Mucosa of stomach (tissue), 1 donor: ENCODE data around the gene DHX57.
A peak's percentile ranks its signal among the peaks of the same experiment; 100 is the strongest.
"Not testable (repeated sequence)": the region's sequence is repeated elsewhere in the genome, so short reads cannot be mapped to it uniquely, and the experiment has no call there.

Experiments
- H3K27me3 ChIP-seq: one replicate; pipeline ENCODE4 v1.7.0; 2013; ENCODE audit warnings: mild to moderate bottlenecking, low read length; ENCODE audit not compliant: control insufficient read depth, insufficient read depth
- H3K36me3 ChIP-seq: one replicate; pipeline ENCODE4 v1.7.0; 2013; ENCODE audit warnings: low read length; ENCODE audit not compliant: control insufficient read depth, insufficient read depth
- H3K4me1 ChIP-seq: one replicate; pipeline ENCODE4 v1.7.0; 2013; ENCODE audit warnings: mild to moderate bottlenecking, low read length; ENCODE audit not compliant: control insufficient read depth, insufficient read depth
- H3K4me3 ChIP-seq: one replicate; pipeline ENCODE4 v1.7.0; 2013; ENCODE audit warnings: low read length
- H3K9ac ChIP-seq: one replicate; pipeline ENCODE4 v1.7.0; 2013; ENCODE audit warnings: mild to moderate bottlenecking, low read length, moderate library complexity
- H3K9me3 ChIP-seq: one replicate; pipeline ENCODE4 v1.7.0; 2013; ENCODE audit warnings: mild to moderate bottlenecking, low read length, moderate library complexity; ENCODE audit not compliant: control insufficient read depth
- donor health status: Pancreatic carcinoma.

The DHX57 gene

GRCh38 chr2:38792321-38792720 lies 83.4 kb downstream of the DHX57 start:
- H3K4me1 ChIP-seq, result peaks cover 18% of the 10 kb centered on the region
- H3K36me3 ChIP-seq, H3K9ac ChIP-seq, H3K9me3 ChIP-seq, H3K27me3 ChIP-seq, H3K4me3 ChIP-seq: not testable (repeated sequence)

- Histone ChIP-seq H3K4me3 (no peak overlapping the region), H3K9me3 (no peaks in the 10 kb centered on the region), H3K27me3 (no peaks in the 10 kb centered on the region), H3K36me3 (no peaks in the 10 kb centered on the region), H3K9ac (no peak overlapping the region), H3K4me1 (peaks cover 18% of the 10 kb centered on the region)
Measured at GRCh38 chr2:38791744-38792143, 84.0 kb downstream of the DHX57 start.

- no peak overlapping the region for H3K4me3 ChIP-seq
- no peaks in the 10 kb centered on the region for H3K9me3 ChIP-seq
- peaks cover 22% of the 10 kb centered on the region for H3K4me1 ChIP-seq
- no peaks in the 10 kb centered on the region for H3K36me3 ChIP-seq
- H3K27me3 ChIP-seq, result no peaks in the 10 kb centered on the region
- H3K9ac ChIP-seq, result no peak overlapping the region
Measured at GRCh38 chr2:38789691-38790090, 86.0 kb downstream of the DHX57 start.

DNA sequence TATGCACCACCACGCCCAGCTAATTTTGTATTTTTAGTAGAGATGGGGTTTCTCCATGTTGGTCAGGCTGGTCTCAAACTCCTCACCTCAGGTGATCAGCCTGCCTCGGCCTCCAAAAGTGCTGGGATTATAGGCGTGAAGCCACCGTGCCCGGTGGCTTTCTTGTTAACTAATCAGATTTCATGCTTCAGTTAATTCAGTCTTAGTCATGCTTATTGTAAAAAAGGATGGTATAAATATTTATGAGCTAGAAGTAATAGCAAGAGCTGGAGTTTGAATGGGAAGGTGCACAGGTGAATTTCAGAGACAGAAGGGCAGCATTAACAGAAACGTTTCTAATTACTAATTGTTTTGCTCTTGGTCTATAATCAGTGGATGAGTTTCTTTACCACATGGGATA lies 87.4 kb downstream of the DHX57 start:
- no peak overlapping the region for H3K4me3 ChIP-seq
- no peaks in the 10 kb centered on the region for H3K9me3 ChIP-seq
- H3K4me1 ChIP-seq, result peaks cover 18% of the 10 kb centered on the region
- H3K27me3 ChIP-seq, result no peaks in the 10 kb centered on the region
- H3K9ac ChIP-seq, result no peak overlapping the region
- H3K36me3 ChIP-seq, result no peaks in the 10 kb centered on the region

GRCh38 chr2:38783586-38783985 lies 92.1 kb downstream of the DHX57 start:
- Histone ChIP-seq H3K9ac (no peak overlapping the region), H3K27me3 (no peaks in the 10 kb centered on the region)

GRCh38 chr2:38778687-38779082 lies 97.0 kb downstream of the DHX57 start:
- no peaks in the 10 kb centered on the region for H3K36me3 ChIP-seq
- H3K4me3 ChIP-seq, result peak overlapping the region; percentile 60
- no peaks in the 10 kb centered on the region for H3K9me3 ChIP-seq
- no peaks in the 10 kb centered on the region for H3K27me3 ChIP-seq
- H3K9ac ChIP-seq, result peak overlapping the region; percentile 77
- peaks cover 4% of the 10 kb centered on the region for H3K4me1 ChIP-seq

More at GRCh38 chr2:38783586-38783985, 92.1 kb downstream of the DHX57 start:
- H3K9me3 ChIP-seq, result no peaks in the 10 kb centered on the region
- H3K36me3 ChIP-seq, result no peaks in the 10 kb centered on the region
- H3K4me1 ChIP-seq, result peaks cover 13% of the 10 kb centered on the region
- no peak overlapping the region for H3K4me3 ChIP-seq

DNA sequence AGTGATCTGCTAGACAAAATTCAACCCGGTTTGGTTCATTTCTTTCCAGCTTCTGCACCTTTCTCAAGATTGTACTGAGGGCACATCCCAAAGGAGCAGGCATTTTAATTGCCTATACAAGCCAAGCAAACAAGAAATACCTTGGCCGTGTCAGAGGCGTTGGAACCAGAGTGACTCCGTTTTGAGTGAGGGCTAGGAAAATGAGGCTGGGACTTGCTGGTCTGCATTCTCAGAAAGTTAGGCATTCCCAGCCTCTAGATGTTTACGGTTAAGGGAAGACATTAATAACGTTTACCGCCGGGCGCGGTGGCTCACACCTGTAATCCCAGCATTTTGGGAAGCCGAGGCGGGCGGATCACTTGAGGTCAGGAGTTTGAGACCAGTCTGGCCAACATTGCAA lies 99.2 kb downstream of the DHX57 start:
- Histone ChIP-seq H3K9me3 (no peaks in the 10 kb centered on the region), H3K36me3 (no peaks in the 10 kb centered on the region), H3K4me3 (no peak overlapping the region), H3K4me1 (no peaks in the 10 kb centered on the region), H3K27me3 (no peaks in the 10 kb centered on the region), H3K9ac (no peak overlapping the region)

GRCh38 chr2:38775921-38776225 lies 99.9 kb downstream of the DHX57 start:
- H3K9ac ChIP-seq, result no peak overlapping the region
- no peaks in the 10 kb centered on the region for H3K36me3 ChIP-seq
- no peak overlapping the region for H3K4me3 ChIP-seq
- H3K9me3 ChIP-seq, result no peaks in the 10 kb centered on the region
- H3K4me1 ChIP-seq, result no peaks in the 10 kb centered on the region
- H3K27me3 ChIP-seq, result no peaks in the 10 kb centered on the region

GRCh38 chr2:38775097-38775920 lies 100.4 kb downstream of the DHX57 start:
- no peaks in the 10 kb centered on the region for H3K4me1 ChIP-seq
- H3K36me3 ChIP-seq, result no peaks in the 10 kb centered on the region
- no peaks in the 10 kb centered on the region for H3K27me3 ChIP-seq
- no peaks in the 10 kb centered on the region for H3K9me3 ChIP-seq
- no peak overlapping the region for H3K4me3 ChIP-seq
- H3K9ac ChIP-seq, result no peak overlapping the region

GRCh38 chr2:38771632-38772031 lies 104.1 kb downstream of the DHX57 start:
- Histone ChIP-seq H3K9ac (no peak overlapping the region), H3K4me3 (no peak overlapping the region), H3K4me1 (no peaks in the 10 kb centered on the region), H3K36me3 (no peaks in the 10 kb centered on the region), H3K27me3 (no peaks in the 10 kb centered on the region), H3K9me3 (no peaks in the 10 kb centered on the region)

DNA sequence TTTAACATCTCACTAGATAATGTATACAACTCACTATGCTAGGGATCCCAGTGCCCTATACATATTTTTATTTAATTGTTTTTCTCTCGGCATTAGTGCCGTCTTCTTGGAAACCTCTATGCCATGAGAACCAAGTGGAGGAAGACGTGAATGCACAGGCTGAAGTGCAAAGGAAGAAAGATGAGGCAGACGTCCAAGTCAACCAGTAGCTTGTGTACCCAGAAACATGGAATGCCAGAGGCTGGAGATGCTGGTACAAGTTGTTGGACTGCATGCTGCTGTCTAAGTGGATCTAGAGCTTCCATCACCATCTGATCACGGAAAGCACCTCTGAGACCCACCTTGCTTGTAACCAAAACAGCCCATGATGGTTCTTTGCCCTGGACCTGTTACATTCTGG lies 110.2 kb downstream of the DHX57 start:
- H3K27me3 ChIP-seq, result no peaks in the 10 kb centered on the region
- H3K4me1 ChIP-seq, result no peaks in the 10 kb centered on the region
- no peak overlapping the region for H3K4me3 ChIP-seq
- H3K9ac ChIP-seq, result no peak overlapping the region
- H3K36me3 ChIP-seq, result no peaks in the 10 kb centered on the region
- H3K9me3 ChIP-seq, result no peaks in the 10 kb centered on the region

- Histone ChIP-seq H3K9ac (no peak overlapping the region), H3K9me3 (no peaks in the 10 kb centered on the region), H3K27me3 (no peaks in the 10 kb centered on the region), H3K36me3 (no peaks in the 10 kb centered on the region), H3K4me1 (no peaks in the 10 kb centered on the region), H3K4me3 (no peak overlapping the region)
Measured at GRCh38 chr2:38765149-38765548, 110.6 kb downstream of the DHX57 start.

- Histone ChIP-seq H3K4me3 (no peak overlapping the region), H3K9ac (no peak overlapping the region), H3K36me3 (no peaks in the 10 kb centered on the region), H3K9me3 (no peaks in the 10 kb centered on the region), H3K27me3 (no peaks in the 10 kb centered on the region), H3K4me1 (no peaks in the 10 kb centered on the region)
Measured at GRCh38 chr2:38763728-38764127, 112.0 kb downstream of the DHX57 start.
